ELF-1 (cell line): ENCODE results near the gene KEL.

Experiments
- DNase-seq: peaks from one replicate; pipeline ENCODE4 v3.0.0-alpha.2; 2016; ENCODE audit warnings: low read depth, low spot score

The KEL gene

GRCh38 chr7:142927949-142928348 is 34.2 kb downstream of the KEL start:
- no peak for DNase-seq

- DNase-seq, result no peak
Observed at GRCh38 chr7:142927085-142927745, 34.9 kb downstream of the KEL start.

GRCh38 chr7:142925413-142925812 is 36.8 kb downstream of the KEL start:
- peak; percentile 36 for DNase-seq

GRCh38 chr7:142923391-142923790 is 38.8 kb downstream of the KEL start:
- no peak for DNase-seq

GRCh38 chr7:142919656-142920055 is 42.5 kb downstream of the KEL start:
- no peak for DNase-seq

- no peak for DNase-seq
Observed at GRCh38 chr7:142918901-142919300, 43.3 kb downstream of the KEL start.

- no peak for DNase-seq
Observed at GRCh38 chr7:142917447-142917846, 44.7 kb downstream of the KEL start.

- no peak for DNase-seq
Observed at GRCh38 chr7:142916508-142916907, 45.7 kb downstream of the KEL start.

GRCh38 chr7:142915315-142915714 is 46.8 kb downstream of the KEL start:
- DNase-seq, result no peak

GRCh38 chr7:142914121-142914520 is 48.0 kb downstream of the KEL start:
- no peak for DNase-seq

- DNase-seq, result no peak
Observed at GRCh38 chr7:142913566-142913965, 48.6 kb downstream of the KEL start.

- DNase-seq, result no peak
Observed at GRCh38 chr7:142913051-142913450, 49.1 kb downstream of the KEL start.

GRCh38 chr7:142910481-142910880 is 51.7 kb downstream of the KEL start:
- no peak for DNase-seq

- no peak for DNase-seq
Observed at GRCh38 chr7:142910031-142910433, 52.1 kb downstream of the KEL start.

- peak; percentile 19 for DNase-seq
Observed at GRCh38 chr7:142908921-142909890, 53.0 kb downstream of the KEL start.

- no peak for DNase-seq
Observed at GRCh38 chr7:142908290-142908689, 53.9 kb downstream of the KEL start.

- no peak for DNase-seq
Observed at GRCh38 chr7:142906643-142907042, 55.5 kb downstream of the KEL start.

- DNase-seq, result no peak
Observed at GRCh38 chr7:142905759-142906158, 56.4 kb downstream of the KEL start.

- DNase-seq, result no peak
Observed at GRCh38 chr7:142904128-142904527, 58.0 kb downstream of the KEL start.

- DNase-seq, result peak; percentile 47
Observed at GRCh38 chr7:142901426-142902259, 60.5 kb downstream of the KEL start.

GRCh38 chr7:142899661-142900060 is 62.5 kb downstream of the KEL start:
- DNase-seq, result no peak
